Psoas muscle (tissue), 8 donors: Measurements from ENCODE around the gene VCAM1. TPM values are rescaled to one million over a fixed set of nuclear protein-coding genes. Genes with fewer than 3 reads are reported as not detected.

Experiments
- ATAC-seq, 4 donors: fragments of 200-7000 bp; cut with Tn5 transposase; one replicate each; pipeline ENCODE4 v1.9.1; 2020; ENCODE audit warnings: moderate library complexity in 3 of 4, mild to moderate bottlenecking in 2 of 4
- DNase-seq, 2 donors: peaks; one replicate each; pipeline ENCODE4 v3.0.0-alpha.2; 2020
- H3K27ac ChIP-seq: fragments of 200-600 bp; one replicate; pipeline ENCODE4 v1.8.0; 2022
- H3K27me3 ChIP-seq, 3 donors: fragments of 200-600 bp in 1 of 3; one replicate each; pipeline versions ENCODE4 v1.6.1 to v1.8.0; 2013 to 2022; ENCODE audit warnings: low read length in 2 of 3, mild to moderate bottlenecking in 2 of 3, moderate library complexity in 1 of 3; ENCODE audit not compliant: insufficient read depth in 3 of 3
- H3K36me3 ChIP-seq, 2 donors: fragments of 200-600 bp in 1 of 2; one replicate each; pipeline versions ENCODE4 v1.6.1 to v1.8.0; 2013 to 2022; ENCODE audit warnings: low read depth in 1 of 2, mild to moderate bottlenecking in 1 of 2, moderate library complexity in 1 of 2; ENCODE audit not compliant: insufficient read depth in 1 of 2
- H3K4me1 ChIP-seq: fragments of 200-600 bp; one replicate; pipeline ENCODE4 v1.8.0; 2022
- H3K4me3 ChIP-seq: fragments of 200-600 bp; one replicate; pipeline ENCODE4 v1.8.0; 2022; ENCODE audit warnings: mild to moderate bottlenecking
- H3K9me3 ChIP-seq: fragments of 200-600 bp; one replicate; pipeline ENCODE4 v1.8.0; 2022
- WGBS, 3 donors: extraction: QIAGEN DNeasy Blood & Tissue Kit; methylation state at CpG; one replicate each; pipeline versions ENCODE4 v1.1.6 to v1.1.7; 2013; 5-methylcytosine and 5-hydroxymethylcytosine counted together
- intact Hi-C, 2 donors: fragments of 100-400 bp; cut with DNase I; formaldehyde crosslinking; loops; one replicate each; pipeline versions ENCODE4 v1.11.0 to v1.14.2; 2022
- polyA plus RNA-seq, 3 donors: library from polyadenylated mRNA; stranded (reverse); fragments of 200-250 nt; gene quantifications; one replicate each; pipeline ENCODE4 v1.2.3, GENCODE V29; 2013
- total RNA-seq, 4 donors: library from RNA; stranded (reverse); fragmentation: NEBNext Ultra II Directional in 2 of 4; extraction: Animal tissue kit (Norgen Biotek cat#: 25700) in 2 of 4; gene quantifications; one replicate each; pipeline versions ENCODE4 v1.2.1 to v1.2.4, GENCODE V29; 2021 to 2023
- TF ChIP-seq, protein P1 (sequence below): fragments of 200-600 bp; IDR thresholded peaks from one replicate; pipeline ENCODE4 v1.8.0; 2022; ENCODE audit warnings: antibody characterized with exemption
- donor health status: healthy with polysubstance abuse.
- donor health status: DM: no; HTN: no; CAD: no; lungs with moderate emphysema.
- donor health status: Bipolar disorder and iron deficiency.
- donor health status: healthy.
- donor health status: DM: yes; HTN: yes; CAD: no.
- donor health status: DM: no; HTN: no; CAD: no.
- donor health status: DM: no; HTN: no; CAD: no.
- donor health status: DM: yes; HTN: yes; CAD: no.

The VCAM1 gene
- total and polyA plus RNA-seq, 7 donors: 0.60 to 8.8 (median 2.1) TPM

DNA sequence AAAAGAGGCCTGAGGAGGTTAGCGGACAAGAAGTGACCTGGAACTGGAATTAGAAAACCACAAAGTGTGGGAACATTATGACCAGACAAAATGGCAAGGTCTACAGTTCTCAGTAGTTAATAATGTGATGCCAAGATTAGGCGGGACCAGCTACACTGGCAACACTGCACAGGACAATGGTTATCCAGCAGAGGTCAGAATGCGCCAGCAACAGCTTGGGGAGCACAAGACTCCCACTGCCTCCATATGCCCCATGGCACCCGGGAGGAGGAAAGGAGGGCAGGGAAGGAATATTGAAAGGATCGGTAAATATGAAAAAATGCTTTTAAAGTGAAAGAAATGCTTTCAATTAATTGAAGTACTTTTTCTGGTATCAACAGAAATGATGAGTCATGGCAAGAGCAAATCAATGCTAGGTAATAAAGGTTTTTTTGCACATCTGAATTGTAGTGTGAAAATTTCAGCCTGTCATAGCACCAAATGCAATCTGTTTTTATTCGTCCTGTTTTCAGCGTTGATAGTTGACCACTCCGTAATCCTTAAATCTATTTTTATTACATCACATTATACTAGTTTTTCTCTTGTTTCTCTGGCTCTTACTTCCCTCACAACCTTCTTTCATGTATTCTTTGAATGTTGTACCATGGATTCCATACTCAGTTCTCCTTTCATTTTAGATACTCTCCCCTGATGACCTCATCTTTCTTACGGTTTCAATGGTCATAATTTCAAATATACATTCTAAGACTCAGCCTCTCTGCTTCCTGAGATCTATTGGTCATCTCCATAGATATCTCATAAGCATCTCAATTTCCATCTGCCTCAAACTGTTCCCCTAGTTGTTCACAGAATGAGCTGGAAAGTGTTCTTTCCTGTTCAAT is 30.7 kb downstream of the VCAM1 start:
- H3K4me1 ChIP-seq: no peaks in the 10 kb centered on the region
- TF ChIP-seq, protein P1, sequence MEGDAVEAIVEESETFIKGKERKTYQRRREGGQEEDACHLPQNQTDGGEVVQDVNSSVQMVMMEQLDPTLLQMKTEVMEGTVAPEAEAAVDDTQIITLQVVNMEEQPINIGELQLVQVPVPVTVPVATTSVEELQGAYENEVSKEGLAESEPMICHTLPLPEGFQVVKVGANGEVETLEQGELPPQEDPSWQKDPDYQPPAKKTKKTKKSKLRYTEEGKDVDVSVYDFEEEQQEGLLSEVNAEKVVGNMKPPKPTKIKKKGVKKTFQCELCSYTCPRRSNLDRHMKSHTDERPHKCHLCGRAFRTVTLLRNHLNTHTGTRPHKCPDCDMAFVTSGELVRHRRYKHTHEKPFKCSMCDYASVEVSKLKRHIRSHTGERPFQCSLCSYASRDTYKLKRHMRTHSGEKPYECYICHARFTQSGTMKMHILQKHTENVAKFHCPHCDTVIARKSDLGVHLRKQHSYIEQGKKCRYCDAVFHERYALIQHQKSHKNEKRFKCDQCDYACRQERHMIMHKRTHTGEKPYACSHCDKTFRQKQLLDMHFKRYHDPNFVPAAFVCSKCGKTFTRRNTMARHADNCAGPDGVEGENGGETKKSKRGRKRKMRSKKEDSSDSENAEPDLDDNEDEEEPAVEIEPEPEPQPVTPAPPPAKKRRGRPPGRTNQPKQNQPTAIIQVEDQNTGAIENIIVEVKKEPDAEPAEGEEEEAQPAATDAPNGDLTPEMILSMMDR: no peak
- H3K4me3 ChIP-seq: no peak overlapping the region
- H3K27me3 ChIP-seq: no peaks in the 10 kb centered on the region
- H3K27ac ChIP-seq: no peak overlapping the region
- H3K9me3 ChIP-seq: no peaks in the 10 kb centered on the region
- intact Hi-C loops: no loop called here
- DNase-seq (no peak), ATAC-seq (no peak)
- WGBS, 3 donors: 79 to 88% (median 81%) methylated on average over 9 of the region's 9 CpGs
- no peaks in the 10 kb centered on the region for H3K36me3 ChIP-seq

DNA sequence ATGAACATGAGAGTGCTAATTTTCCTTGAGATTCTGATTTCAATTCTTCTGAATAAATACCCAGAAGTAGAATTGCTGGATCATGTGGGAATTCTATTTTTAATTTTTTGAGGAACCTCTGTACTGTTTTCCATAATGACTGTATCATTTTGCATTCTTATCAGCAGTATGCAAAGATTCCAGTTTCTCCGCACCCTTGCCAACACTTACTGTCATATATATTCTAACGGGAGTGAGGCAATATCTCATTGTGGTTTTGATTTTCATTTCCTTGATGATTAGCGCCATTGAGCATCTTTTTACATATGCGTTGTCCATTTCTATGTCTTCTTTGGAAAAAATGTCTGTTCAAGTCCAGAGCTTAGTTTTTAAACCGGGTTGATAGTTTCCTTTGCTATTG is 33.2 kb downstream of the VCAM1 start:
- Histone ChIP-seq H3K36me3 (no peaks in the 10 kb centered on the region), H3K27ac (no peak overlapping the region), H3K4me3 (no peak overlapping the region), H3K27me3 (no peaks in the 10 kb centered on the region), H3K9me3 (no peaks in the 10 kb centered on the region), H3K4me1 (no peaks in the 10 kb centered on the region)
- no peak for DNase-seq
- intact Hi-C loops: no loop called here
- TF ChIP-seq, protein P1: no peak
- no peak for ATAC-seq
- WGBS, 3 donors: 84 to 89% (median 87%) methylated on average over 5 of the region's 5 CpGs

DNA sequence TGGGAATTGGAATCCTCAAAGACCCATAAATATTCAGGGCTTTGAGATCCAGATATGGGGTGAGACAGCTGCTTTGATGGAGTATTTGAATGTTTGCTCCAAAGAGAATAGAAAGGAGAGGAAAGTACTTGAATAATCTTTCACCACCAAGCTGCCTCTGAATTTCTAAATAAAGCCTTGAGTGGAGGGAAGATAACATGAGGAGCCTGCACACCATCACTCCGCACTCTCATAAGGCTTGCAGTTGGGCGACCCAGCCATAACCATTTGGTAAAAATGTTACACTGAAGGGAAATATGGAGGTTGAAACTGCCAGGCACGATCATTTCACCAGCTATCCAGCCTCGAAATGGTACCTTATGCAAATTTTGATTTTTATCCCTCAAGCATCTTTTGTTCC is 38.4 kb downstream of the VCAM1 start:
- no peaks in the 10 kb centered on the region for H3K4me1 ChIP-seq
- no peak overlapping the region for H3K27ac ChIP-seq
- no peaks in the 10 kb centered on the region for H3K36me3 ChIP-seq
- no peak for DNase-seq
- ATAC-seq: no peak
- WGBS, 3 donors: 86 to 87% (median 86%) methylated on average over 4 of the region's 4 CpGs
- TF ChIP-seq, protein P1: no peak
- H3K27me3 ChIP-seq: no peaks in the 10 kb centered on the region
- H3K4me3 ChIP-seq: no peak overlapping the region
- H3K9me3 ChIP-seq: no peaks in the 10 kb centered on the region
- intact Hi-C loops: loop anchor here in 1 of 2 donors (5.0 kb wide), 1 partner anchor 979 kb away; no protein-coding TSS in a partner anchor

DNA sequence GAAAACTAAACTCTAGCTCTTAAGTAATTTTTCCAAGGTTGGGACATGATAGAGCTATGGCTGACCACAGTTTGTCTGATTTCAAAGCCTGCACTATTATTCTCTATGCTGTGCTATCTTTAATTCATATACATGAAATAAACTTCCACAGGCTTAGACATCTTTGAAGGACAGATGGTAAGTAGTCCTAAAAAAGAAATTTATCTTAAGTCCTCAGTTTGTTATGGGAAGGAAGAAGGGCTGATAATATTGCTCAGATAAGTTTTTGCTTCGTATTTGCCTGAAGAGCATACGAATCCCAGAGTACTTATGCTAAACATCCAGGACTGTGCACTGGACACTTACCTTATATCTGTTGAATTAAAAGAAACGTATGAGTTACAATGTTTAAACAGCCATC is 39.6 kb downstream of the VCAM1 start:
- Histone ChIP-seq H3K9me3 (no peaks in the 10 kb centered on the region), H3K27me3 (no peaks in the 10 kb centered on the region), H3K36me3 (no peaks in the 10 kb centered on the region), H3K4me3 (no peak overlapping the region), H3K27ac (no peak overlapping the region), H3K4me1 (no peaks in the 10 kb centered on the region)
- TF ChIP-seq, protein P1: no peak
- intact Hi-C loops: loop anchor here in 1 of 2 donors (5.0 kb wide), 1 partner anchor 978 kb away; no protein-coding TSS in a partner anchor
- WGBS, 3 donors: 85 to 90% (median 85%) methylated on average over 3 of the region's 3 CpGs
- DNase-seq (no peak), ATAC-seq (no peak)

DNA sequence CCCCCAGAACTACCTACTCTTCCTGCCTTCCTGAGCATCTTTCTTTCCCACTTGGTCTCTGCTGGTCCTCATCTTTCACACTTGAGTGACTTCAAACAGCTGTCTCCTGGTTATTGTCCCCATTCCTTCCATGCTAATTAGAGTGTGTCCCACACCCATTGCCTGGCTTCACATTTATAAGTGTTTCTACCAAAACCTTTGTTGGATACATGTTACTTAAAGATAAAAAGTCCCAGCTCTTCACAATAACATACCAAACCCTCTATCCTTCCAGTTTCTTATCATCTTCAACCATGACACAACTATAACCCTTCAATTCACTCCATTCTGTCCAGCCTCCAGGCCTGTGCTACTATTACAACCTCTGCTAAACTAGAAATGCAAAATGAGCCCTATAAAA is 41.0 kb downstream of the VCAM1 start:
- H3K4me1 ChIP-seq: no peaks in the 10 kb centered on the region
- TF ChIP-seq, protein P1: no peak
- ATAC-seq (no peak), DNase-seq (no peak)
- intact Hi-C loops: no loop called here
- H3K36me3 ChIP-seq: no peaks in the 10 kb centered on the region
- H3K4me3 ChIP-seq: no peak overlapping the region
- no peaks in the 10 kb centered on the region for H3K27me3 ChIP-seq
- no peaks in the 10 kb centered on the region for H3K9me3 ChIP-seq
- H3K27ac ChIP-seq: no peak overlapping the region
